ENCODE results near the gene MRPL22. TPM values are rescaled to one million over a fixed set of nuclear protein-coding genes. Genes with fewer than 3 reads are reported as not detected.
A peak's percentile ranks its signal among the peaks of the same experiment; 100 is the strongest.
"Not testable (repeated sequence)": the region's sequence is repeated elsewhere in the genome, so short reads cannot be mapped to it uniquely, and the experiment has no call there.

Gene MRPL22
- total RNA-seq, 1 donor from 2014 or later, result 37.3 TPM

- intact Hi-C loops (cut with DNase I), result no loop called here
- ATAC-seq, result peak; percentile 98
Measured at GRCh38 chr5:154937718-154938466, 3.0 kb upstream of the MRPL22 start, which contains the start of gene GEMIN5. Gene GEMIN5, minus strand, starts transcription at chr5:154938211. Its CDS starts 78 bp downstream, at chr5:154938133.

GRCh38 chr5:154939387-154939786 is 1.5 kb upstream of the MRPL22 start:
- ATAC-seq; DNase-seq (ENCODE audit: low spot score); intact Hi-C loops (cut with DNase I): not testable (repeated sequence)

More at GRCh38 chr5:154937718-154938466, 3.0 kb upstream of the MRPL22 start, which contains the start of gene GEMIN5:
- DNase-seq (ENCODE audit: low spot score), result peak; percentile 89

DNA sequence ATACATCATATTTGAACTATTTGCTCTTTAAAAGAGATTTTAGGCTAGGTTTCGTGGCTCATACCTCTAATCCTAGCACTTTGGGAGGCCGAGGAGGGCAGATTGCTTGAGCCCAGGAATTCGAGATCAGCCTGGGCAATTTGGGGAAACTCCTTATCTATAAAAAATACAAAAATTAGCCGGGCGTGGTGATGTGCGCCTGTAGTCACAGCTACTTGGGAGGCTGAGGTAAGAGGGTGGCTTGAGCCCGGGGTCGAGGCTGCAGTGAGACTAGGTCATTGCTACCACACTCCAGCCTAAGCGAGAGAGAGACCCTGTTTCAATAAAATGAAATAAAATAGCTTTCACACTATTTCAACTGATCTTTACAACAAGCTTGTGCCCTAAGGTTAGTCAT is 500 bp upstream of the MRPL22 start:
- no peak for DNase-seq (ENCODE audit: low spot score)
- intact Hi-C loops (cut with DNase I), result no loop called here
- no peak for ATAC-seq

GRCh38 chr5:154943527-154943926 is 2.7 kb downstream of the MRPL22 start:
- intact Hi-C loops (cut with DNase I), result no loop called here
- ATAC-seq, result no peak
- no peak for DNase-seq (ENCODE audit: low spot score)

DNA sequence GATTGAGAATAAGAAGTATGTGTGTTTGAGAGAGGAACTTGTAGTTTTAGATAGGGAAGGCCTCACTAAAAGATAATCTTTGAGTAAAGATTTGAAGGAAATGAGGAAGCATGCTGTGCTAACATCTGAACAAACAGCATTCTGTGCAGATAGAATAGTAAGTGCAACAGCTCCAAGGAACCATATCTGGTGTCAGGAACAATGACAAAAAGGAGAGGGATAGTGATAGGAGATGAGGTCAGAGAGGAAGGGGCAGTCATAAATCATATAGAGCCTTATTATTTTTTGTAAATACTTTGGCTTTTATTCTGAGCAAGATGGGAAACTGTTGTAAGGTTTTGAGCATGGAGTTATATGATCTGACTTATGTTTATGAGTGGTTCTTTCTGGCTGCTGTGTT is 3.8 kb downstream of the MRPL22 start:
- intact Hi-C loops (cut with DNase I), result no loop called here
- DNase-seq (ENCODE audit: low spot score), result no peak
- no peak for ATAC-seq

DNA sequence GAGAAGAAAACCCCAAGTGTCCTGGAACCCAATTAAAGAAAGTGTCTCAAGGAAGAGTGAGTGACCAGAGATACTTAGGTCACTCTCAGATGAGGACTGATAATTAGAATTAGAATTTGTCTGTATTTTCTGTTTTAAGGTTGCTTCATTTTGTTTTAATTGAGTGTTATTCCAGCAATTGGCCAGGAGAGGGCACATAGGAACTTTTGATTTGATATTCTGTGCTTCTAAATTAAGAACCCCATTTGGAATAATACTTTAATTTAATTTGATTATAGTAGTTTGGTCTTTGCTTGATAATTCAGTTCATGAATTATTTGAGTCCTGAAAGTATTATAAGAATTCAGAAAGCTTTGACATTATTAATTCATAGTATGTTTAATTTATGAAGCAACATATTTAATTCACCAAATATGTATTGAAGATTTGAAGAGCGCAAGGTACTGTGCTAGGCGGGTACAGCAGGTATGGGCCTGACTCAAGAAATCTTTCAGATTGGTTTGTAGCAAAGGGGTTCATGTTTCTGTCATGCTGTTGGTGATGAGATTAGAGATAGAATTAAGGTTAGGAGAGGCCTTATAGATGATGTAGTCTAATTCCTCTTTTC is 4.9 kb downstream of the MRPL22 start:
- no peak for DNase-seq (ENCODE audit: low spot score)
- intact Hi-C loops (cut with DNase I), result no loop called here
- ATAC-seq, result no peak

GRCh38 chr5:154947778-154948177 is 6.9 kb downstream of the MRPL22 start:
- ATAC-seq (peak; percentile 56), DNase-seq (ENCODE audit: low spot score) (no peak)
- intact Hi-C loops (cut with DNase I), result no loop called here

DNA sequence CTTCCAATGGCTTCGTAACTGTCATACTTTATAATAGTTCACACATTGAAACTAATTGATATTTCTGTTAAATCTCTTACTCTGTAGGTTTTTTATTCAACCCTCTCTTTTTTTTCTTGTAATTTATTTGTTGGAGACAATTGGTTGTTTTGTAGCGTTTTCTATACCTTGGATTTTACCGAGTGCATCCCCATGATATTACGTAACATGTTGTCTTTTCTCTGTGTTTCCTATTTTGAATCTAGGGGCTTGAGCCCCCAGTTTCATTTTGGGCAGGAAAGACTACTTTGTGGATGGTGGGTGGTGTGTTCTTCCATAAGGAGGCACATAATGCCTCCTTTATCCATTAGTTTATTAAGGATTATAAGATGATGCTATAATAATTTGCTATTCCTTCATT is 7.4 kb downstream of the MRPL22 start:
- ATAC-seq (no peak), DNase-seq (ENCODE audit: low spot score) (no peak)
- intact Hi-C loops (cut with DNase I), result no loop called here

GRCh38 chr5:154949781-154950180 is 8.9 kb downstream of the MRPL22 start:
- intact Hi-C loops (cut with DNase I), result no loop called here
- no peak for DNase-seq (ENCODE audit: low spot score)
- ATAC-seq, result no peak

- intact Hi-C loops (cut with DNase I), result no loop called here
- DNase-seq (ENCODE audit: low spot score) (no peak), ATAC-seq (no peak)
Measured at GRCh38 chr5:154956712-154957111, 15.8 kb downstream of the MRPL22 start.

DNA sequence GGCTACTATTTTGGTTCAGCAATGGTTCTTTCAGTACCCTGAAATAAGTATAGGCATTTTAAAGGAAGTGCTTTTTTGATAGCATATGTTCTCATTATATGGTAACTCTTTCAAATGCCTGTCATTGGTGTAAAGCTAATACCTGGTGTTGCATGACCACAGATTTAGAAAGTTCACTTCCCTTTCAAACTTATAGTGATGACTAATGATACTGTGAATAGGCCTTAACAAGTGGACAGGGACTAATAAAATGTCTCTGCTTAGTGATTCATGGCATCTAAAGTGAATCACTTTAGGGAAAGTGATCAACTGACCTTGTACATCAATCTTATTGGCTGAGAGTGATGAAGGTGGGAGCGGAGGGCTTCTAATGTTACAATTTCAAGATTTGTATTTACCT is 21.6 kb downstream of the MRPL22 start:
- DNase-seq (ENCODE audit: low spot score), result no peak
- intact Hi-C loops (cut with DNase I), result no loop called here
- no peak for ATAC-seq

GRCh38 chr5:154966081-154966841 is 25.4 kb downstream of the MRPL22 start:
- no peak for ATAC-seq
- intact Hi-C loops (cut with DNase I), result no loop called here
- no peak for DNase-seq (ENCODE audit: low spot score)

DNA sequence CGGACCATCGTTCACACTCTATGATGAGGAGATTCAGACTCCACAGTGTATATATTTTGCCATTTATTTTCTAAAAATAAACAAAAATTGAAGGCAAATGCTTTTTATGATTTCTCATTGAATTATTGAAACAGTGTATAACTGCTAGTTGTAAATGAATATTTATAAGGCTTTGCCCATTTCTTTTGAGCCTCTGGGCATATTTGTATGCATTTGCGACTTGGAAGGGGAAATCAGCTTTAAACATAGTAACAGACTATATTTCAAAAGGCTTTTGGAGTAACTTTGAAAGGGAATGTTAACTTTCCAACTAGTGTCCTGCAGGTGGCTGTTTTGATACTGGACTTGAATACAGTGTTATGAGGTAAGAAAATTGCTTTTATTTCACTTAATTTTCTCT is 26.0 kb downstream of the MRPL22 start:
- DNase-seq (ENCODE audit: low spot score) (no peak), ATAC-seq (no peak)
- intact Hi-C loops (cut with DNase I), result no loop called here

- intact Hi-C loops (cut with DNase I), result no loop called here
- no peak for ATAC-seq
- DNase-seq (ENCODE audit: low spot score), result no peak
Measured at GRCh38 chr5:154967421-154968024, 26.6 kb downstream of the MRPL22 start.

DNA sequence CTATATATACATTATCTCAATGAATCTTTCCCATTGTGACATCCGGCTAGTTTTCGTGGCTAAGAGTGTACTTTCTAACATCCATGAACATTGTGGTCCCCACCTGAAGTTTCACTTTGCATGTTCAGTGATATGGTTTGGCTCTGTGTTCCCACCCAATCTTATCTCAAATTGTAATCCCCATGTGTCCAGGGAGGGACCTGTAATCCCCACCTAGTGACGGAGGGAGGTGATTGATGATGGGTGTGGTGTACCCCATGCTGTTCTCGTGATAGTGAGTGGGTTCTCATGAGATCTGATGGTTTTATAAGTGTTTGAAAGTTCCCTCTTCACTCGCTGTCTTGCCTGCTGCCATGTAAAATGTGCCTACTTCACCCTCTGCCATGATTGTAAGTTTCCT is 28.1 kb downstream of the MRPL22 start:
- ATAC-seq, result no peak
- intact Hi-C loops (cut with DNase I), result no loop called here

DNA sequence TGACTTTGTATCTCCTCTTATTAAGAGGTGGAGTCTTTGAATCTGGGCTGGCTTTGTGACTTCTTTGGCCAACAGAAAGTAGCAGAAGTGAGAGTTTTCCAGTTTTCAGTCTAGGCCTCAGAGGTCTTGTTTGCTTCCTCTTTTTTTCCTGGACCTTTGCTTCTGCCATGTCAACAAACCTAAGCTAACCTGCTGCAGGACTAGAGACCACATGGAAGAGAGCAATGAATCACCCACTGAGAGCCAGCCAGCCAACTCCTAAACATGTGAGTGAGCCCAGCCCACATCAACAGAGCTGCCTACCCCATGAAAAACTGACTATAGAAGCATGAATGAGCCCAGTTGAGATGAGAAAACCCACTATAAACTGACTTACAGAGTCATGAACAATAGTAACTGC is 29.9 kb downstream of the MRPL22 start:
- intact Hi-C loops (cut with DNase I), result no loop called here
- ATAC-seq (no peak), DNase-seq (ENCODE audit: low spot score) (no peak)

More for the DNA sequence above, 28.1 kb downstream of the MRPL22 start:
- no peak for DNase-seq (ENCODE audit: low spot score)

GRCh38 chr5:154971501-154971900 is 30.6 kb downstream of the MRPL22 start:
- intact Hi-C loops (cut with DNase I), result no loop called here
- DNase-seq (ENCODE audit: low spot score) (no peak), ATAC-seq (no peak)

GRCh38 chr5:154972476-154973080 is 31.7 kb downstream of the MRPL22 start:
- no peak for ATAC-seq
- DNase-seq (ENCODE audit: low spot score), result no peak
- intact Hi-C loops (cut with DNase I), result no loop called here

GRCh38 chr5:154976082-154976481 is 35.2 kb downstream of the MRPL22 start:
- ATAC-seq; intact Hi-C loops (cut with DNase I); DNase-seq (ENCODE audit: low spot score): not testable (repeated sequence)

Data from sciatic nerve (tissue), 2 donors.